ENCODE results near the gene NAALAD2.
"Not testable (repeated sequence)": the region's sequence is repeated elsewhere in the genome, so short reads cannot be mapped to it uniquely, and the experiment has no call there.

The NAALAD2 gene

DNA sequence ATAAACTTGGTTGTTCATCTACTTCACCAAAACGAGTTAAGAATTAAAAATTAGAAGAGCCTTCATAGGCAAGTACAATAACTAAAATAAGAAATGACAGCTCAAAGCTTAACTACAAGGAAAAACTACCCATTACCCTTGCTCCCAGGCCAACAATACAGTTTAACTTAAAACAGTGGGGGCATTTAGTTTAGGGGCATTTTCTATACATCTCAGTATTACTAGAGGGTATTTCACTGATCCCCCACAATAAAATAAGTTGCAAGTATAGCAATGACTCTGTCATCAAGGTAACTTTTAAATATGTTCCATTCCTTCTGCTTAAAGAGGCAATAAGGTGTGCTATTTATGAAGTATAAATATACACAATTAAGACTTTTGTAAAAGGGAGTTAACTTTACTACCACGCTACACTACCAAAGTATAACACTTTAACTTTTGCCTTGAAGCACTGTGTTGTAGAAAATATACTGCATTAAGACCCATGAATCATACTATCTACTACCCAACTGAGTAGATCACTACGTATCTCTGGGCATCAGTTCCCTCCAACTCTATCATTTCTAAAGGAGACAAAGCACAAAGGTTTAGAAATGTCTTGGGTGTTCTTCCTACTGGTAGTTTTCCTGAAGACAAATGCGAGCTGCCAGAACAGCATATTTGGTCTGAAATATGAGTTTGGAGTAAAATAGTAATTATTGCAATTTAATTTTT is 58.6 kb downstream of the NAALAD2 start:
- no peak for DNase-seq (ENCODE audit: low read depth)

DNA sequence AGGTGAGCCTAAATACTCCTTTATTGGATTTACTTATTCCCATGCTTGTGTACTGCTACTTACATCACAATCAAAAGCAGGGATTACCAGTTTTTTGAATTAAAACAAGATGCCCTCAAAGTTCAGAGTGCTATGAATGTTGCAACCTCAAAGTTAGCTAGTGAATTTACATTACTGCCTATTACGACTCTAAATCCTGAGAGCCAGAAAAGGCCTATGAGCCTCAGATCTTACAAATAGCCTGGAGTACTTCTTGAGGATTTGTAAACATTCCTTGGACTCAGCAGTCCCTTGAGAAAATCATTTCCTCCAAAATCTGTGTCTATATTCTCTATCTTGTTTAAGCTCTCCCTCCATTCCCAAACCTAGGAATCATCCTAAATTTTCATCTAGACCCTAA is 62.9 kb downstream of the NAALAD2 start:
- no peak for DNase-seq (ENCODE audit: low read depth)

- no peak for DNase-seq (ENCODE audit: low read depth)
These were observed 67.9 kb downstream of the NAALAD2 start for GRCh38 chr11:90202342-90202741.

DNA sequence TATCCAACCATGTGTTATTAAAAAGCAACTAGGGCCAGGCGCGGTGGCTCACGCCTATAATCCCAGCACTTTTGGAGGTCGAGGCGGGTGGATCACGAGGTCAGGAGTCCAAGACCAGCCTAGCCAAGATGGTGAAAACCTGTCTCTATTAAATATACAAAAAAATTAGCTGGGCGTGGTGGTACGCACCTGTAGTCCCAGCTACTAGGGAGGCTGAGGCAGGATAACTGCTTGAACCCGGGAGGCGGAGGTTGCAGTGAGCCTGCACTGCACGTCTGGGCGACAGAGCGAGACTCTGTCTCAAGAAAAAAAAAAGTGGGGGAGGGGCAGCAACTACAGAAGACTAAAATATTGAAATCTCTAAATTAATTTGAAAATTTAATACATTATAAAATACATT is 69.9 kb downstream of the NAALAD2 start:
- no peak for DNase-seq (ENCODE audit: low read depth)

DNA sequence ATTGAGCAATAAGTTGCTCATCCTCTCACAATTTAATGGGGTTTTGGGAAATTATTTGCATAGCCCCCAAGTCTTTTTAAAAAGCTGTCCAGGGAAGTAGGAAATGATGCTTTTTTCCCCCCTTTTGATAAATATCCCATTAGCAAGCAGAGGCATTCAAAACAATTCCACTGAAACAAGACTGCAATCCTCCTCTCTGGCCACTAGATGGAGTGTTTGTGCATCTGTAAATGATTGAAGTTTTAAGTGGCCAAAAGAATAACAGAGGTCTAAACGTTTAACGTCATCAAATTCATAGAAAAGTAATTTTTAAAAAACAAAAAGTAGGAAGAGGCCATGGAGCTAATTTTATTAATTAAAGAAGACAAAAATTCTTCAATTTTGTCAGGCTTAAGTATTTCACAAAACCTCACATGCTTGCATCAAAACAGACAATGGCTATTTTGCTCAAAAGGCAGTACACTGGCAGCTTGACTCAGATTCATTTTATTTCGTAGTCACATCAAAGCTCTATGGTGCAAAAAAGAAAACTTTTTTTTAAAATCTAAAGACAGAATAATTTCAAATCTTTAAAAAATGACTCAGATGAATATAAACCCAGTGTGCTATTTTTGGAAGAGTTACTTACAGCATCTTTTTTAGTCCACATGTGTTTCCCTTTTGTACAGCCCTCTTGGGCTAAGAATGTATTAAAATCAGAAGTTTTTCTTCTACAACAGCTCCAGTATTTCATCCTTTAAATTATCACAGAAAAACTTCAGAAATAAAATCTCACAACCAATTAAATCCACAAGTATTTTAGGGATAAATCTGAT is 70.6 kb downstream of the NAALAD2 start:
- DNase-seq (ENCODE audit: low read depth), result no peak

DNA sequence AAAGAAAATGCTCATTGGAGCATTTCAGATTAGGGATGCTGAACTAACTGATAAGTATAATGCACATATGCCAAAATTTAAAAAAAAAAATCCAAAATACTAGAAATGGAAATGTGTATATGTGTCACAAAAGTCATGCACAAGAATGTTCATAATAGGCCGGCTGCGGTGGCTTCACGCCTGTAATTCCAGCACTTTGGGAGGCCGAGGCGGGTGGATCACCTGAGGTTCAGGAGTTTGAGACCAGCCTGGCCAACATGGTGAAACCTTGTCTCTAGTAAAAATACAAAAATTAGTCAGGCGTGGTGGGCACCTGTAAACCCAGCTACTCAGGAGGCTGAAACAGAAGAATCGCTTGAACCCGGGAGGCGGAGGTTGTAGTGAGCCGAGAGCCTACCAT is 73.5 kb downstream of the NAALAD2 start:
- not testable (repeated sequence) for DNase-seq (ENCODE audit: low read depth)

DNA sequence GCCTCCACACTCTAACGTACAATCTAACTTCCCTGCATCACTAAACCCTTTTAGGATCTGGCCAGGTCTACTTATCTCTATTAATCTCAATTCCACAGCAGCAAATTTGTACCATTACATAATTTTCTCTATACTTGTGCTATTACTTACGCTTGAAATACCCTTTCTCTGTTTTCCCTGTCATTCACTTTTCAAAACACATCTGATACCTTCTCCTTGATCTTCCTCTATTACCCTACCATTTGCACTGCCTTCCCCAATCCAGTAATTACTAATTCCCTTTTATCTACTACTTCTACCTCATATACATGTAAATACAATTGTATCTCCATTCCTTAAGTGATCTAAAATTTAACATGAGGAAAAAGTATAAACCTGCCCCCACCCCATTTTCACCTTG is 74.4 kb downstream of the NAALAD2 start:
- no peak for DNase-seq (ENCODE audit: low read depth)

- DNase-seq (ENCODE audit: low read depth), result no peak
These were observed 78.9 kb downstream of the NAALAD2 start for GRCh38 chr11:90213322-90213721.

DNA sequence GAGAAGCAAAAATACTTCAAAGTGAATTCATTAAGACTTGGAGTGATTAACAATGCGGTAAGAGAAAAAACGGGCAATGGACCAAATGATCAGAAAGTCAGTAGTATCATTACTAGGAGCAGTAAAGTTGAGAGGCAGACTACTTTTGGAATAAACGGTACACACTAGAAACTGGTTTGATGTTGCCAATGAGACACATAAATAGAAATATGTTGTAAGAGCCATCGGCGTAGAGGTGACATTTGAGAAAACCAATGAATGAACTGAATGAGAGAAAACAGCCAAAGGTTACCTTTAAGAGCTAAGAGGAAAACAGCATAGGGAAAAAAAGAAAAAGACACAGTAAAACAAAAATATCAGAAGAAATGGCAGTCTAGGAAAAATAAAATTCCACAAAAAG is 82.1 kb downstream of the NAALAD2 start:
- no peak for DNase-seq (ENCODE audit: low read depth)

DNA sequence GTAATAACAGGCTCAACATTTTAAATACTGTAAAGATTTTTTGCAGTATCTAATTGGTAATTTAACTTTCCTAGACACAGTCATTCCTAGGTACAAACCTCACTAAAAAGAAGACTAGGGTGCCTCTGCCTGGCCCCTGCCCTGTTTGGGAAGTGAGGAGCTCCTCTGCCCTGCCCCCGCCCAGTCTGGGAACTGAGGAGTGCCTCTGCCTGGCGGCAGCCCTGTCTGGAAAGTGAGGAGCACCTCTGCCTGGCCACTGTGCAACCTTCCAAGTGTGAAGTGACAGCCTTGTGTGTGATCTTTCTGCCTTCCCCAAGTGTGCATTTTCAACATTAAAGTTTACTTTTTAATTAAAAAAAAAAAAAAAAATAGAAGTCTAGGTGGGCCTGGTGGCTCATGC is 84.1 kb downstream of the NAALAD2 start:
- DNase-seq (ENCODE audit: low read depth), result no peak

- no peak for DNase-seq (ENCODE audit: low read depth)
These were observed 85.0 kb downstream of the NAALAD2 start for GRCh38 chr11:90219438-90219837.

DNA sequence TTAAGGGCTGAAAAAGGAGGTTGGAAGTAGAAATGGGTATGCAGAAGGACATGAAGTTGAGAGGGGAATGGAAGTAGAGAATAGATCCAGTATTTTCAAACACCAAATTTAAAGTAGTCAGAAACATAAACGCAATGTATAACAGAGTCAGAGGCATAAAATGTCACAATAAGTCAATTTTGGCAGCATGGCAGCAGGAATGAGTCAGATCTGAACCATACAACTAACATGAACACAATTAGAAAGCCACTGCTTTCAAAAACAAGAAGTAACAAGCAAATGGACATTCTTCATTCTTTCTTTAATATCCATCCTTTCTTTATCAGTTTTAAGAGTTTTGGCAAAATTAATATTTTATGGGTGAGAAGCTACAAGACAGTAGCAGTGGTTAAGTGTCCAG is 85.9 kb downstream of the NAALAD2 start:
- no peak for DNase-seq (ENCODE audit: low read depth)

DNA sequence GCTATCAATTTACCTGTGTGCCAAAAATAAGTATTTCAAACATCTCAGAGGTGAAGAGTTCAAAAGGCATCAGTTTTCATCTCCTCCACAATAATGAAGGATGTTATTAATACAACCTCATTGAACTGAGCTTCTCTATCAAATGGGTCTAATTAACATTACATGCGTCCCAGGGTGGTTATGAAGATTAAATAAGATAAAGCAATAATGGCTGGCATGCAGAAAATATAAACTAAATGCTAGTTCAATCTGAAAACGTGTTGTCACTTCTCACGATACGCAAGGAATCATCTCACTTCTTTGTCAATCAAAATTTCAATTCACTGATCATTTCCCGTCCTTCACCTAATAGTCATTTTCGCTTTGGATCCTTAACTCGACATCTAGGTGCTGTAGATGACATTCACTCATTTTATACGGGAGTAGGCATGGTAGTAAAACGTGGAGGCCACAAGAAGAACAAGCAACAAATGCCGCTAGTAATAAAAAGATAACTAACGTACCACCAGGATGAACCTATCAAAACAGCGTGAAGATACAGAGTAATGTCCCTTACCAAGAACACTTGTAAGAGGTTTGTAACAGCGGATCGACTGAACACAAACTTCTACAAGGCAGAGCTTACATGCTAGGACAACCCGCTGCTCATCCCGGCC is 87.5 kb downstream of the NAALAD2 start:
- no peak for DNase-seq (ENCODE audit: low read depth)

- peak; percentile 94 for DNase-seq (ENCODE audit: low read depth)
These were observed 88.2 kb downstream of the NAALAD2 start, which contains the start of gene CHORDC1 for GRCh38 chr11:90222459-90223247. TSS of gene CHORDC1 (minus strand) at chr11:90223049. CDS start at chr11:90222954, 95 bp downstream.

GRCh38 chr11:90223248-90223585 is 88.8 kb downstream of the NAALAD2 start:
- no peak for DNase-seq (ENCODE audit: low read depth)

DNA sequence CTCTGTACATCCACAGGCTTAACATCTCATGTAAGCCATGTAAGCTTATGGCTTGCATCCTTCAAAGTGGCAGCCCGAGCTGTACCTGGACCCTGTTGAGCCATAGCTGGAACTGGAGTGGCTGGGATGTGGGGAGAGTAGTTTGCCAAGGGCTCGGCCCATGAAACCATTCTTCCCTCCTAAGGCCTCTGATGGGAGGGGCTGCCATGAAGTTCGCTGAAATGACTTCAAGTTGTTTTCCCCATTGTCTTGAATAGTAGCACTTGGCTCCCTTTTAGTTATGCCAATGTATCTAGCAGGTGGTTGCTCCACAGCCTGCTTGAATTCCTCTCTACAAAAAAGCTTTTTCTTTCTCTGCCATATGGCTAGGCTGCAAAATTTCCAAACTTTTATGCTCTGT is 93.6 kb downstream of the NAALAD2 start:
- no peak for DNase-seq (ENCODE audit: low read depth)

GRCh38 chr11:90229791-90230190 is 95.3 kb downstream of the NAALAD2 start:
- DNase-seq (ENCODE audit: low read depth), result no peak

DNA sequence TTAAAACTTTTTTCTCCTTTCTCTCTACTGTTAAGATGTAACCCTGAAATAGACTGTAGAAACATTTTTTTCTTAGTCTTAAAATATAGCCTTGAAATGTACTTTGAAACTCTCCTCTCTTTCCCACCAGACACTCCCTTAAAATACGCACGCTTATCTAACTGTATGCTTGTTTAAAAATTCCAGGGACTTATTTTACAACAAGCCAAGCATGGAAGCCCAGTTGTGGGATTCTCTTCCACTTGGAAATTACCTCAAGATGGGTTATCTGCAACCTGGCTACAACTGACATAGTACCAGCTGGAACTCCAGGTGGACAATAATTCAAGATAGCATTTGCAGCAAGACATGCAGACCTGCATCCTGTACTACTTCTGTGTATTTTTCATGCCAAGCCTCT is 100.5 kb downstream of the NAALAD2 start:
- DNase-seq (ENCODE audit: low read depth), result no peak

DNA sequence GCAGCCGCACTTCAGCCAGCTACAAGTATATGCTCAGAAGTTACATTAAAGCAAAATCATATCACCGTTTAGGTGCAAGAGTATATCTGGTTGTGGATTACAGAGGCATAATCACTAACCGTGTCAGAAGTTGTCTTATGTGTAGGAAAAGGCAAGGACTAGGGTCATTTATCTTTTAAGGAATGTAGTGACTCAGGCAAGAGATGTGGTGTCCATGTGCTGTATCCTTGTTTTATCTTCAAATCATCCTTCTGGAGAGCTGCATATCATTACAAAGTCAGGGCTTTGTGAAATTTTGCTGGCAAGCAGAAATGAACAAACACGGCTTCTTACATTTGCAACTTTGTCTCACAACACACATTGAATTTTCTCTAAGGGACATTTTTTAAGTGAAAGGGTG is 101.1 kb downstream of the NAALAD2 start:
- no peak for DNase-seq (ENCODE audit: low read depth)

- no peak for DNase-seq (ENCODE audit: low read depth)
These were observed 102.5 kb downstream of the NAALAD2 start for GRCh38 chr11:90237004-90237403.

GRCh38 chr11:90239967-90240636 is 105.6 kb downstream of the NAALAD2 start:
- DNase-seq (ENCODE audit: low read depth), result not testable (repeated sequence)

DNA sequence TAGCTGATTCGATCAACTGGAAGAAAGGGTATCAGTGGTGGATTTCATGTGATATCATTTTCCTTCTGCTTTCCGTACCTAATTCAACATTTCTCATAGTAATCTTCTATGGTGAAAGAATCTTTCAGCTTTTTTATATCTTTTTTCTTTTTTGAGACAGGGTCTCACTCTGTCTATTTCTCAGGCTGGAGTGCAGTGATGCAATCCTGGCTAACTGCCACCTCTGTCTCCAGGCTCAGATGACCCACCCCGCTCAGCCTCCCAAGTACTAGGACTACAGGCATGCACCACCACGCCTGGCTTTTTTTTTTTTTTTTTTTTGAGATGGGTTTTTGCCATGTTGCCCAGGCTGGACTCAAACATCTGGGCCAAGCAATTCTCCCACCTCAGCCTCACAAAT is 107.0 kb downstream of the NAALAD2 start:
- no peak for DNase-seq (ENCODE audit: low read depth)

All from stimulated activated CD8-positive, alpha-beta memory T cell treated with anti-CD3 and anti-CD28 coated beads, Interleukin-7, amount 100 ng/mL, for 24 hours (primary cell).